Stimulated activated CD4-positive, alpha-beta T cell treated with anti-CD3 and anti-CD28 coated beads, Interleukin-15, amount 100 ng/mL, for 24 hours (primary cell): ENCODE data around the gene CDK6.
"Not testable (repeated sequence)": the region's sequence is repeated elsewhere in the genome, so short reads cannot be mapped to it uniquely, and the experiment has no call there.

Source experiments
- DNase-seq: peaks from one replicate; pipeline ENCODE4 v3.0.0-alpha.2; 2020

CDK6 gene

DNA sequence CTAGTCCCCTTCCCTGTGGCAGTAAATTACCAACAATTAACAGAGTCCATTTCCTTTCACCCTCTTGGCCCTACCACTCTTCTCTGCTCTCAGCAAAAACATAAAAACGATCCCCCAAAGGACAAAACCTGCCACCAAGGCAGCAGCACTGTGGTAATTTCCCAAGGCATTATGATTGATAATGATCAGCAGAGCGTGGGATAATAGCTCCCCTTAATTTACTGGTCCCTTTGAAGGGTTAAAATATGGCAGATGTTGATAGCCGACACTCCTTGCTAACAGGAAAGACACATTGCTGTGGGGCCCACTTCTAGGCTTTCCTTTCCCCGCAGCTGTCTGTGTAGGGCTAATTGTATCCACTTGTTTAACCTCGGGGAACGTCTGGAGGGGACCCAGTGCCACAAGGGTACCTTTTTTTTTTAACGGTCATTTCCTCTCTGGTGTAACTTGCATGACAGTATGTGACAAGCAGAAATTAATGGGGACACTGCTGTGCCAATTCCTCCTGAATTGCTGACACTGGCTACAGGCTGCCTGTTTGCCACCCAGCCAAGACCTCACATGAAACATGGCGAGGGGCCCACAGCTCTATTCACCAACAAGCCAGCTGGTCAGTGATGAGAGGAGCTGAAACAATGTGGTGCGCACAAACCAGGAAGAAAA is 81.3 kb downstream of the CDK6 start:
- no peak for DNase-seq

- DNase-seq, result no peak
Measured at GRCh38 chr7:92753614-92754013, 82.8 kb downstream of the CDK6 start.

GRCh38 chr7:92751902-92752901 is 84.2 kb downstream of the CDK6 start:
- DNase-seq, result no peak

- DNase-seq, result no peak
Measured at GRCh38 chr7:92750946-92751345, 85.4 kb downstream of the CDK6 start.

- no peak for DNase-seq
Measured at GRCh38 chr7:92750447-92750839, 85.9 kb downstream of the CDK6 start.

DNA sequence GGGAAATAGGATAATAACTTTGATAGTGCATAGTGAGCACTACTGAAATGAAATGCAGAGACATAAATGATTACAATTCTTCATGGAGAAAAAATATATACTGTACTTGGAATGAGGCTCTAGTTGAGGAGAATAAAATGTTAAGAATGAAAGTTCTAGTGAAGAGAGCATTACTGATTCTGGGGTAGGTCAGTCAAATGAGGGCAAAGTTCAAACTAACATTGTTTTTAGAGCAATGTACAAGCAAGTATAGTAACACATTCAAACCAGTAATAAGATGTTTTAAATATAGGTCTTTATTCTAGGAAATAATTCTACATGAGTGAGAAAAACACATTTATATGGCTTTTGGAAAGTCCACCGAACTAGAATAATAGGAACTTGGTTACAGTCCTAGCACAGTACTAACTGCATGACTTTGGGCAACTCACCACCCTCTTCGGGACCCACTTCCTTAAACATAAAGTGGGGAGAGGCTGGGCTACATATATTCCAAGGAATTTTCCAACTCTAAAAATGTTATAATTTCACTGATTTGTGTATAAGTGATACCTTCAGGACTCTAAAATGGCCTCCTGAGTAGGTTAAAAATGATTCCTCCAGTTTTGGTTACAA is 86.4 kb downstream of the CDK6 start:
- DNase-seq, result no peak

DNA sequence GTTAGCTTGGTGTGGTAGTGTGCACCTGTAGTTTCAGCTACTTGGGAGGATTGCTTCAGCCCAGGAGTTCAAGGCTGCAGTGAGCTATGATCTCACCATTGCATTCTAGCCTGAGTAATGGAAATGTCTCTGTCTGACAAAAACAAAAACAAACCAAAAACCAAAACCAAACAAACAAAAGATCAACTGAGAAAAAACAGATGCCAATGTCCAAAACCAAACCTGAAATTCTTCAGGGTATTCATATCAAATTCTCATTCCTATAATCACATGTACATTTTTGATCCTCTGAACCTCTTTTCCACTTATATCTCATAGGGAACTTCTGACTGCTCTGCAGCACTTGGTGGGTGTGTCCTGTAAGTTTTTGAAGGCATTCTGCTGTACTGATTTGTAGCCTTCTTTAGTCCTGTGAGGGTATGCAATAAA is 87.0 kb downstream of the CDK6 start:
- no peak for DNase-seq

DNA sequence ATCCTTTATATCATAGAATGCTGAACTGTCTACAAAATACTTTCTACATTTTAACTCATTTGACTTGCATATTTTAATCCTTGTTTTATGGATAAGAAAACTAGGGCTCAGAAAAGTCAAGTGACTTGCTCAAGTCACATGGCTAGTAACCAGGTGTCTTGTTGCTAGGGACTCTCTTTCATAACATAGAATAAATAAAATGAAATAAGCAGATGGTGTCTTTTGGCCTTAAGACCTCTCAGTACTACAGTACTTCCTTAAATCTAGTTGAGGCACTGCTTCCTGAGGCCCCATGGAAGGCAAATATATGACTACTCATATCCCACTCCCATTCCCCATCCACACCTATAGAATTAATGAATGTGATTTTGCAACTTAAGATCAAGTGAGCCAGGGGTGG is 87.9 kb downstream of the CDK6 start:
- no peak for DNase-seq

DNA sequence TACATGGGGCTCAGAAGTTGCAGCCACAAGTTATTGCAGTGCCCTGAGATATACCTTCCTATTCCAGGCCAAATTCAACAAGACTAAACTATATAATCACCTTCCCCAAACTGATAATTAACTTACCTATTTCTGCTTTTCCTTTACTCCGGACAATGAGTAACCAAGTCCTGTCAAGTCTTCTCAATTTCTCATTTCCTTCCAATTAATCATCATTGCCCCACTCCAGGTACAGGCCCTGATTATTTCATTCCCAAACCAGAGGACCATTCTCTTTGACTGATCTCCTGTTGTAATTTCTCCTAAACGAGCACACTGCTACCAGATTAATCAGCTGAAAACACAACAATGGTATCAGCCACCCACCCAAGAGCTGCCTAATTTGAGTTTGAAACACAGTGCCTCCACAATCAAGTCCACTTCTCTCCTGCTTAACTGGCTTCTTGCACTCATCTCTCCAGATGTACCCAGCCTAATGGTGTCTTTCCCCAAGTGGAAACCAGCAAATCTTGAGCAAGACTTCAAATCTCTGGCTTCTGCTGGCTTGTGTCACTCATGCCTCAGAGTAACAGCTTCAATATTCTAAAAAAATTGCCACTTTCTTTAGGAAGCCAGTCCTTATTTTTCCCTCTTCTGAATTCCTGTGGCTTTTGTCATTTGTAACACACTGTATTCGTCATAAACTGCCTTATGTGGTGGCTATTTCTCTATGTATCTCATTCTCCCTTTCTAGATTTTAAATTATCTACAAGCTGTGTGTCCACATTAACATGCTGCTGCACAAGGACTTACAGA is 89.1 kb downstream of the CDK6 start:
- no peak for DNase-seq

DNA sequence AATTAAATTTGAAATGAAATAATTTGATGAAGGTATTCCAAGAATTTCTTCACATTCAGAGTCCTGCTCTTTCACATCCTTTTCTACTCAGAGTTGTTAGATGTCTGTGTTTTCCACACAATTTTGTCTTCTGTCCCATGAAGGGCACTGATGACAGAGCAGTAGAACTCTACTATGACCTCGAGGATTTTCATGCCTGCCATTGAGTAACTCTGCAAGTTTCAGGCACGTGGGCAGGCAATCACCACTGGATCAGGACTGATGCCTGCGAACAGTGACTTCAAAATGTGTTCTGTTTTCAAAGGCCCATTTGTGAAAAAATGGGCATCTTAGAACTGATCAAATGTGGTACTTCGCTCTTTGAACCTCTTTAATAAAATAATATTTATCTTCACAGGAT is 91.1 kb downstream of the CDK6 start:
- DNase-seq, result no peak

- DNase-seq, result not testable (repeated sequence)
Measured at GRCh38 chr7:92744180-92744579, 92.2 kb downstream of the CDK6 start.

- DNase-seq, result no peak
Measured at GRCh38 chr7:92742186-92742585, 94.2 kb downstream of the CDK6 start.

DNA sequence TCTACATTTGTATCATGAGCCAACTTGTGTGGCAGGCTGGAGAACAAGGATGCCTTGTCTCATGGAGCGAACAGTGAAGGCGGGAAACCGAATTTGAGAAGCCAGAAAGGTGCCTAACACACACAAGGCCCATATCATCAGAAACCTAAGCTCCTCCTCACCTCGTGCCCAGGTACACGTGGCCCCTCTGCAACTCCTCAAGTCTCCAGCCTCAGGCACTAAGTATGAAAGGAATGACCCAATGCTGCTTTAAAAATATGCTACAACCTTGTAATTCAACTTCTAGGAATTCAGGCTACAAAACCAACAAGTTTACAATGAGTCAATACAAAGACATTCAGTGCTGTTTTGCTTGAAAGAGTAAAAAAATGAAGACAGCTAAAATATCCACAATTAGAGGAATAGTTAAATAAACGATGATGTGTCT is 95.7 kb downstream of the CDK6 start:
- DNase-seq, result no peak

DNA sequence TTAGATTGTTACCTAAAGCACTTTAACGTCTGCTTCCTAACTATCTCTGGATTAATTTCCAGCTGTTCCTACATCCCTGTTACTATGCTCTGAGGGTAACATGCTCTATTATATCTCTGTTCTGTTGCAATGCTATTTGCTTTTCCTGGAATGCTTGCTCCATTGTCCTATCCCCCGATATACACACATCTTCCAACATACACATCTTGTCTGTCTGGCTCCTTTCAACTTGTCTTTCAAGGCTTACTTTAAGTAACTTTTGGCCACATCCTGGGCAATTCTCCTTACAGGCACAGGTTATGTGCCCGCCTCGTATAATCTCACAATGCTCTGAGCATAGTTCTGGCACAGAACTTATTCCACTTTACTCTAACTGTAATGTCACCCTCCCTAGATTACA is 96.2 kb downstream of the CDK6 start:
- DNase-seq, result no peak

GRCh38 chr7:92739091-92739490 is 97.3 kb downstream of the CDK6 start:
- no peak for DNase-seq

DNA sequence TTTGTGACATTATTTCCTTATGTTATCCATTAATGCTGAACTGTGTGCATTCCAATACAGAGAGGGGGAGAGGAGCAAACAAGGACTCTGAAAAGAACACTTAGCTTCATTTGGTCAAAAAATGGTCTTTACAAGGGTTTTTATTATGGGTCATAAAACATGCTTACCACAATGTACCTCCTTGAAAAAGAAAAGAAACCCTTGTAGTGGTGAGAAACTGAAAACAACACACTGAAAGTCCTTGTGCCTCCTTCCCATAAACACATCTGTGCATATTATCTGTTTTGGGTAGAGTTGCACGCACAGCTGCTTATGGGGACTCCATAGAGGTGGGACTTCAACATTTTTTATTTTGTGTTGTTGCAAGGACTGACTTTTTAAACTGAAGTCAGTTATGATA is 98.7 kb downstream of the CDK6 start:
- no peak for DNase-seq

- DNase-seq, result no peak
Measured at GRCh38 chr7:92736870-92737269, 99.5 kb downstream of the CDK6 start.

GRCh38 chr7:92735707-92736106 is 100.7 kb downstream of the CDK6 start:
- DNase-seq, result no peak

DNA sequence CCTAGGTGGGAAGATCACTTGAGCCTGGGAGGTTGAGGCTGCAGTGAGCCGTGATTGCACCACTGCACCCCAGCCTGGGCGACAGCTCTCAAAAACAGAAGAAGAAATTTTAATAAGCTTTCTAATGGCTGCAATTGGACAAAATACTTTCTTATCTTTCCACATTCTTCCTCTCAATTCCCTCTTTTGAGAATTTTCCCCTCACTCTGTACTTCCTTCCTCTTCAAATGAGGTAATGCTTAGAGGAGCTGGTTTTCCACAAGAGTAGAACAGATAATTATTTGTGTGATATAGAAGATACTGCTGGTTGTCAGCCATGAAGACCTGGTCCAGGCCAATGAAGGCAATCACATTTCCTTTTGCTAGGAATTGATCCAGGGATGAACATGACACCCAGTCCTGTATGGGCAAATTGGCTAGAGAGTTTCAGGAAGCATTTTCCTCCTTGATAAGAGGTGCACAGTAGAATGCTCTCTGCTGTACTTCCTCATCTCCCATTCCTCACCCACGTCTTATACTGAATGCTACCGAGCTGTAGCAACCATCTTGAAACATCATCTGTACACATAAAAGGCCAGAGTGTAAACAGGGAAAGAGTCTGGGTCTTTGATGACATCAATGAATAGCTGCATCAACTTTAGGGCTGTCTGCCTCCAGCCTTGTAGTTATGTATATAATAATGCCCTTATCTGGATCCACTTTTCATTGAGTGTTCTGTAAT is 103.9 kb downstream of the CDK6 start:
- DNase-seq, result no peak

DNA sequence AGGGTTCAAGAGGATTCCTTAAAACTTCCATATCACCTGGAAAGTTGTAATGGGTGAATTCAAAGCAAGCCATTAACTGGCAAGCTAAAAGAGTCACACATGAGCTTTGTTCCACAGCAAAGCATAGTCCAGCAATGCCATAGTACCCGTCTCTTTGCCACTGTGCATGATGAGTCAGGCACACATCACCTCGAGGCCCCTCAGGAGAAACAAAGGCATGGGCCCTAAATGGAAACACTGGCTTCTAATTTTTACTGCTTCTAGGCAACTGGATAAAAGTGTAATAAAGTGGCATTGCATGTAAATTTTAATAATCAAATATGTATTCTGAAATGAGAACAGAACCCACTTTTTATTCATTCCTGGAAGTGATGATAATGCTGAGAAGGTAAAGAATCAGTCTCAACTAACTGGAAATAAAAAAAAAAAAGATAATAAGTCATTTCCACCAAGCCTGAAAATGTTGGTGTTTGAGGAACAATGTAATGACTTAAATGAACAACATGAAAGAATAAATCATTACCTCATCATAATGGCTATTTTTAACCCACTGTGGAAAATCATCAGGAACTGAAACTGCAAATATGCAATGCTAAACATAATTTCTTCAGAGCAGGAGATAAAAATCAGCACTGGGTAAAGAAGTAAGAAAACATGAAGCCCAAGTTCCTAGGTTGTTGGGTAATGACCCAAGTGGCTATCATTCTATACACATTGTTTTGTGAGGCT is 104.9 kb downstream of the CDK6 start:
- DNase-seq, result peak; percentile 70

GRCh38 chr7:92730808-92731207 is 105.6 kb downstream of the CDK6 start:
- no peak for DNase-seq
